Coronary artery (tissue), 2 donors: ENCODE results near the gene PPL.

Source experiments
- DNase-seq: peaks from one replicate; pipeline ENCODE4 v3.0.0-alpha.2; 2017; ENCODE audit warnings: low spot score
- H3K27ac ChIP-seq, 2 donors: fragments of 200-600 bp; sonication (generic); one replicate each; pipeline ENCODE4 v1.5.1; 2016 to 2019
- H3K4me3 ChIP-seq: fragments of 200-600 bp; sonication (generic); 2 replicates; pipeline ENCODE4 v1.5.1; 2016; ENCODE audit warnings: mild to moderate bottlenecking, moderate library complexity
- TF ChIP-seq, protein P1 (sequence below): fragments of 200-600 bp; sonication (generic); IDR thresholded peaks from one replicate; pipeline ENCODE4 v1.5.1; 2019; ENCODE audit warnings: antibody characterized with exemption

PPL gene

DNA sequence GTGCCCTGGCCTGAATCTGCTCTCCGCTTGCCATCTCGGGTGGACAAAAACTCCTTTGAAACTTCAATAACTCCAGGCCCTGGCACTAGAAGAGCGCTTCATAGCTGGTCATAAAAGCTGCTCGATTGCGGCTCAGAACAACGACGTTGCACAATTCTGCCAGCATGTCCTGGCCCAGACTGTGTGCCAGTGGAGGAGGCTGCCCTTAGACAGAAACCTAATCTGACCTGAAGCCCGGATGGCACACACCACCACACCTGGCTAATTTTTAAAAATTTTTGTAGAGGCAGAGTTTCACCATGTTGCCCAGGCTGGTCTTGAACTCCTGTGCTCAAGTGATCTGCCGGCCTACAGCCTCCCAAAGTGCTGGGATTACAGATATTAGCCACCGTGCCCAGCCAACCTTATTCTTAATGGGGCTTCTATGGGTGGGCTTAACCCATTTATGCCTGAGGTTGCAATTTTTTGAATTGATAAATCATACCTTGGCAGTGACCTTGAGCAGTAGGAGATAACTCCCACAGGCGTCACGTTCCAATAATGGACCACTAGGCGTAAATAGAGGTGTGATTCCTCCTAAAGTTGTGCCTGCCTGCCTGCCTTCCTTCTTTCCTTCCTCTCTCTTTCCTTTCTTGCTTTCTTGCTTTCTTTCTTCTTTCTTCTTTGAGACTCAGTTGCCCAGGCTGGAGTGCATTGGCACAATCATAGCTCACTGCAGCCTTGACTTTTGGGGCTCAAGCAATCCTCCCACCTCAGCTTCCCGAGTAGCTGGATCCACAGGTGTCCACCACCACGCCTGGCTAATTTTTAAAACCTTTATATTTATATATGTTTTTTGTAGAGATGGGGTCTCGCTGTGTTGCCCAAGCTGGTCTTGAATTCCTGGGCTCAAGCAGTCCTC, 1.1 kb upstream of the PPL start:
- TF ChIP-seq, protein P1, sequence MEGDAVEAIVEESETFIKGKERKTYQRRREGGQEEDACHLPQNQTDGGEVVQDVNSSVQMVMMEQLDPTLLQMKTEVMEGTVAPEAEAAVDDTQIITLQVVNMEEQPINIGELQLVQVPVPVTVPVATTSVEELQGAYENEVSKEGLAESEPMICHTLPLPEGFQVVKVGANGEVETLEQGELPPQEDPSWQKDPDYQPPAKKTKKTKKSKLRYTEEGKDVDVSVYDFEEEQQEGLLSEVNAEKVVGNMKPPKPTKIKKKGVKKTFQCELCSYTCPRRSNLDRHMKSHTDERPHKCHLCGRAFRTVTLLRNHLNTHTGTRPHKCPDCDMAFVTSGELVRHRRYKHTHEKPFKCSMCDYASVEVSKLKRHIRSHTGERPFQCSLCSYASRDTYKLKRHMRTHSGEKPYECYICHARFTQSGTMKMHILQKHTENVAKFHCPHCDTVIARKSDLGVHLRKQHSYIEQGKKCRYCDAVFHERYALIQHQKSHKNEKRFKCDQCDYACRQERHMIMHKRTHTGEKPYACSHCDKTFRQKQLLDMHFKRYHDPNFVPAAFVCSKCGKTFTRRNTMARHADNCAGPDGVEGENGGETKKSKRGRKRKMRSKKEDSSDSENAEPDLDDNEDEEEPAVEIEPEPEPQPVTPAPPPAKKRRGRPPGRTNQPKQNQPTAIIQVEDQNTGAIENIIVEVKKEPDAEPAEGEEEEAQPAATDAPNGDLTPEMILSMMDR: no peak
- no peak overlapping the region for H3K4me3 ChIP-seq
- no peak for DNase-seq
- peak overlapping the region in 1 of 2 donors; percentile 61 for H3K27ac ChIP-seq

DNA sequence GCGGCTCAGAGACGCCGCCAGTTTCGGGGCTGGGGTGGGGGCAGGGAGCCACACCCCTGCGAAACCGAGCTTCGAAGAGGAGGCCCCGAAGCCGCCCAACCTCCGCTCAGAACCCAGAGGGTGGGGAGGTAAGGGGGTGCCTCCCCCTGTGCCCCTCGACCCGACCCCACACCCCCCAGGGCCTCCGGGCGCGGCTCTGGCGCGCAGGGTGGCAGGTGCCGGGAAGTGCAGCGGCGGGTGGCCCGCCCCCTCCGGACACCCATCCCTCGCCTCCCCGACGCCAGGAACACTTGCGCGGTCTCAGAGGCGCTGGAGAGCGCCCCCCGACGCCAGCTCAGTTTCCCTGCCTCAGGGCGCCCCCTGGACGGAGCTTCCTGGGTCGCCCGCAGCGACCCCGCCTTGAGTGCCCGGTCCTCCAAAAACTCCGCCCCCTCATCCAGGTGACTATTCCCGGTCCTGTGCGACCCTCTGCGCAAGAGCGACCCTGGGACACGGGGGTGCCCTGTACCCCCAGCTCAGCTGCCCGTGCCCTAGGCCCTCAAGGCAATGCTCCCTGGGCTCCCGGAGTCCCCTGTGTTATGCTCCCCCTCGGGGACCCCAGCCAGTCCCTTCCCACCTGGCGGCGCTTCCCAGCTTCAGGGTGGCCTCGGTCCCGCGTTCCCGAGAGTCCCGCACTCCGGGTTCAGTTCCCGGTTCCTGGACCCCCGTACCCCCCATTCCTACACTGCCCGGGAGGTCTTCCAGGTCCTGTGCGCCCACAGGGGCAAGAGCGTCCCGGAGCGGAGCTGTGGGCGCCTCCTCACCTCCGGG, 562 bp downstream of the PPL start:
- TF ChIP-seq, protein P1: no peak
- peak overlapping the region; percentile 73 for H3K4me3 ChIP-seq
- peak overlapping the region; percentile 22 to 61 for H3K27ac ChIP-seq
- no peak for DNase-seq

- TF ChIP-seq, protein P1: no peak
- Histone ChIP-seq H3K4me3 (peak overlapping the region; percentile 73), H3K27ac (peak overlapping the region in 1 of 2 donors; percentile 61)
- DNase-seq: peak; percentile 94
Measured at GRCh38 chr16:4935241-4935855, 1.6 kb downstream of the PPL start.

GRCh38 chr16:4934591-4934990, 2.4 kb downstream of the PPL start:
- TF ChIP-seq, protein P1: no peak
- Histone ChIP-seq H3K27ac (peak overlapping the region in 1 of 2 donors; percentile 47), H3K4me3 (peak overlapping the region; percentile 13)
- no peak for DNase-seq

DNA sequence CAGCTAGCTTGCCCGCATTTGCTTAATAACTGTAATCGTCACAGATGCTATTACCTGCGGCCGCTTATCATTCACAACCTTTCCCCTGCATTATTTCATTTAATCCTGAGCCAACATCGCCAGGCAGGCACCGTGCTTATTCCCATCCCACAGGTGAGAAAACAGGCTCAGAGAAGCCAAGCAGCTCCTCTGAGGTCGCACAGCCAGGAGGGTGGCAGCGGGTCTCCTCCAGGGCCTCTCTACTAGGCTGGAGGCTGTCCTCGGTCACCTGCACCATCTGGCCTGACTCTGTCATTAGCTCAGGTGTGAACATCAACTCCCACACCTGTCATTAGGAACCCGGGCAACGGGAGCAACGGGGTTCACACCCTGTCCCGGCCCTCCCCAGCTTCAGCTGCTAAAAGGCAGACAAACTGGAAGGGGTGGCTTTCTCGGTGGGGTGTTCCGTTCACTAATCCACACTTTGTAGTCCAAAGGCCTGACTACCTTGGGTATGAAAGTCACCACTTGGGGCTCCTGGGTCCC, 3.0 kb downstream of the PPL start:
- Histone ChIP-seq H3K27ac (no peak overlapping the region), H3K4me3 (no peak overlapping the region)
- DNase-seq: no peak
- TF ChIP-seq, protein P1: no peak

GRCh38 chr16:4933433-4933832, 3.5 kb downstream of the PPL start:
- Histone ChIP-seq H3K27ac (no peak overlapping the region), H3K4me3 (no peak overlapping the region)
- TF ChIP-seq, protein P1: no peak
- no peak for DNase-seq
